Adrenal gland (tissue), 12 donors: ENCODE measurements around the gene GPAM. TPM values are rescaled to one million over a fixed set of nuclear protein-coding genes. Genes with fewer than 3 reads are reported as not detected.

Source experiments
- DNase-seq, 7 donors: peaks; one replicate each; pipeline ENCODE4 v3.0.0-alpha.2; 2019 to 2020
- H3K27ac ChIP-seq, 5 donors: fragments of 200-600 bp; sonication (generic) in 4 of 5; 1 replicate in 3 of 5; 2 replicates in 2 of 5; pipeline versions ENCODE4 v1.5.1 to v1.8.0; 2016 to 2020; ENCODE audit warnings: mild to moderate bottlenecking in 1 of 5
- H3K27me3 ChIP-seq: fragments of 200-600 bp; 2 replicates; pipeline ENCODE4 v1.8.0; 2021
- H3K36me3 ChIP-seq, 2 donors: fragments of 200-600 bp; replicated peaks in 1 of 2; 1 replicate in 1 of 2; 2 replicates in 1 of 2; pipeline versions ENCODE4 v1.5.1 to v1.8.0; 2018 to 2022
- H3K4me1 ChIP-seq, 2 donors: fragments of 200-600 bp; replicated peaks in 1 of 2; 1 replicate in 1 of 2; 2 replicates in 1 of 2; pipeline versions ENCODE4 v1.5.1 to v1.8.0; 2018 to 2021
- H3K4me3 ChIP-seq, 4 donors: fragments of 200-600 bp; sonication (generic) in 3 of 4; one replicate each; pipeline ENCODE4 v1.5.1; 2016 to 2018
- H3K9me3 ChIP-seq, 3 donors: fragments of 200-600 bp; sonication (generic) in 1 of 3; replicated peaks in 1 of 3; 1 replicate in 2 of 3; 2 replicates in 1 of 3; pipeline versions ENCODE4 v1.5.1 to v1.8.0; 2016 to 2021
- POLR2A ChIP-seq, 2 donors: fragments of 450-650 bp; IDR thresholded peaks; one replicate each; pipeline ENCODE4 v1.6.1; 2017; ENCODE audit warnings: antibody characterized with exemption in 2 of 2, mild to moderate bottlenecking in 2 of 2, moderate library complexity in 1 of 2
- WGBS, 4 donors: extraction: QIAGEN DNeasy Blood & Tissue Kit in 2 of 4; methylation state at CpG; one replicate each; pipeline versions ENCODE4 v1.1.5 to v1.1.7; 2013 to 2017; 5-methylcytosine and 5-hydroxymethylcytosine counted together
- intact Hi-C, 2 donors: fragments of 100-400 bp; cut with DNase I; formaldehyde crosslinking; loops; one replicate each; pipeline versions ENCODE4 v1.14.1 to v1.15.0; 2022 to 2023
- polyA plus RNA-seq, 3 donors: library from polyadenylated mRNA; stranded (reverse); fragments of 200-250 nt in 2 of 3; fragments of 350-450 nt in 1 of 3; fragmentation: Illumina TruSeq in 1 of 3; extraction: RNeasy Lipid Tissue Mini Kit (QIAGEN cat#74804) in 1 of 3; gene quantifications; one replicate each; pipeline ENCODE4 v1.2.3, GENCODE V29; 2013 to 2014
- total RNA-seq, 9 donors: library from RNA; depleted of rRNA in 4 of 9; stranded (reverse); fragments of >200 nt in 4 of 9; fragments of 120-200 nt in 1 of 9; fragmentation: NEBNext Ultra II Directional in 1 of 9; extraction: Animal tissue kit (Norgen Biotek cat#: 25700) in 1 of 9; gene quantifications; one replicate each; pipeline versions ENCODE4 v1.1.0 to v1.2.4, GENCODE V29; 2013 to 2023
- TF ChIP-seq, protein P1 (sequence below), 6 experiments: fragments of 450-650 bp in 4 of 6; fragments of 200-600 bp in 2 of 6; sonication (generic) in 1 of 6; IDR thresholded peaks; 1 replicate in 5 of 6; 2 replicates in 1 of 6; pipeline versions ENCODE4 v1.5.1 to v1.8.0; 2016 to 2021; ENCODE audit warnings: antibody characterized with exemption in 6 of 6, mild to moderate bottlenecking in 2 of 6, moderate library complexity in 1 of 6
- donor health status: healthy with polysubstance abuse.
- donor health status: Bipolar disorder and iron deficiency.
- donor health status: DM: yes; HTN: yes; CAD: no.
- donor health status: DM: no; HTN: no; CAD: no.
- donor health status: DM: no; HTN: no; CAD: no.
- donor health status: DM: yes; HTN: yes; CAD: no.

GPAM gene
- total and polyA plus RNA-seq, 12 donors, result 15.9 to 297 (median 104) TPM

GRCh38 chr10:112187527-112187926 lies 4.0 kb upstream of the GPAM start:
- H3K27ac ChIP-seq, result no peak overlapping the region
- H3K4me3 ChIP-seq, result no peak overlapping the region
- TF ChIP-seq, protein P1, sequence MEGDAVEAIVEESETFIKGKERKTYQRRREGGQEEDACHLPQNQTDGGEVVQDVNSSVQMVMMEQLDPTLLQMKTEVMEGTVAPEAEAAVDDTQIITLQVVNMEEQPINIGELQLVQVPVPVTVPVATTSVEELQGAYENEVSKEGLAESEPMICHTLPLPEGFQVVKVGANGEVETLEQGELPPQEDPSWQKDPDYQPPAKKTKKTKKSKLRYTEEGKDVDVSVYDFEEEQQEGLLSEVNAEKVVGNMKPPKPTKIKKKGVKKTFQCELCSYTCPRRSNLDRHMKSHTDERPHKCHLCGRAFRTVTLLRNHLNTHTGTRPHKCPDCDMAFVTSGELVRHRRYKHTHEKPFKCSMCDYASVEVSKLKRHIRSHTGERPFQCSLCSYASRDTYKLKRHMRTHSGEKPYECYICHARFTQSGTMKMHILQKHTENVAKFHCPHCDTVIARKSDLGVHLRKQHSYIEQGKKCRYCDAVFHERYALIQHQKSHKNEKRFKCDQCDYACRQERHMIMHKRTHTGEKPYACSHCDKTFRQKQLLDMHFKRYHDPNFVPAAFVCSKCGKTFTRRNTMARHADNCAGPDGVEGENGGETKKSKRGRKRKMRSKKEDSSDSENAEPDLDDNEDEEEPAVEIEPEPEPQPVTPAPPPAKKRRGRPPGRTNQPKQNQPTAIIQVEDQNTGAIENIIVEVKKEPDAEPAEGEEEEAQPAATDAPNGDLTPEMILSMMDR (IDR thresholded peaks at IDR 0.05), result no peak
- TF ChIP-seq POLR2A (IDR thresholded peaks at IDR 0.05), result no peak
- intact Hi-C loops, result no loop called here
- 64 to 81% (median 71%) methylated on average over 2 of the region's 2 CpGs for WGBS, 4 donors
- no peaks in the 10 kb centered on the region for H3K36me3 ChIP-seq
- H3K4me1 ChIP-seq, result peaks cover 16 to 20% of the 10 kb centered on the region in 2 donors
- no peak for DNase-seq
- H3K27me3 ChIP-seq, result no peaks in the 10 kb centered on the region
- no peaks in the 10 kb centered on the region for H3K9me3 ChIP-seq

DNA sequence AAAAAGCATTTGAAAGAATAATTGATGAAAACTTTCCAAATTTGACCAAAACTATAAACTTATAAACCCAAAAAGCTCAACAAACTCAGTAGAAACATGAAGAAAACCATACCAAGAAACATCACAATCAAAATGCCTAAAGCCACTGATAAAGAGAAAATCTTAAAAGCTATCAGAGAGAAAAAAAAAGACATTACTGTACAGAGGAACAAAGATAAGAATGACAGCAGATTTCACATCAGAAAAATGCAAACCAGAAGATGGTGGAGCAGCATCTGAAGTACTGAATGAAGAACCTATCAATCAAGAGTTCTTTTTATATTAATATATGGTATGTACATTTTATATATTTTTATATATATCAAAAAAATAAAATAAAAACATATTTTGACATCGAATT lies 2.4 kb upstream of the GPAM start:
- Histone ChIP-seq H3K27me3 (no peaks in the 10 kb centered on the region), H3K4me1 (peaks cover 16 to 25% of the 10 kb centered on the region in 2 donors), H3K36me3 (no peaks in the 10 kb centered on the region), H3K27ac (no peak overlapping the region), H3K9me3 (no peaks in the 10 kb centered on the region), H3K4me3 (no peak overlapping the region)
- TF ChIP-seq, protein P1 (IDR thresholded peaks at IDR 0.05), result no peak
- TF ChIP-seq POLR2A (IDR thresholded peaks at IDR 0.05), result no peak
- DNase-seq, result no peak
- intact Hi-C loops, result no loop called here
- 96 to 98% (median 96%) methylated on average over 1 of the region's 1 CpG for WGBS, 4 donors

- no peaks in the 10 kb centered on the region for H3K9me3 ChIP-seq
- H3K4me1 ChIP-seq, result peaks cover 16 to 25% of the 10 kb centered on the region in 2 donors
- WGBS, 4 donors, result 22 to 25% (median 24%) methylated on average over 2 of the region's 2 CpGs
- H3K4me3 ChIP-seq, result peak overlapping the region in 1 of 4 donors; percentile 67
- no peak for DNase-seq
- peaks cover 0 to 3% of the 10 kb centered on the region in 2 donors for H3K36me3 ChIP-seq
- peak overlapping the region in 4 of 5 donors; percentile 60 to 92 (median 84) for H3K27ac ChIP-seq
- H3K27me3 ChIP-seq, result no peaks in the 10 kb centered on the region
- intact Hi-C loops, result no loop called here
- TF ChIP-seq POLR2A (IDR thresholded peaks at IDR 0.05), result no peak
- TF ChIP-seq, protein P1 (IDR thresholded peaks at IDR 0.05), result no peak
These were observed 814 bp upstream of the GPAM start for GRCh38 chr10:112184379-112184778.

GRCh38 chr10:112184052-112184371 lies 447 bp upstream of the GPAM start:
- Histone ChIP-seq H3K9me3 (no peaks in the 10 kb centered on the region), H3K27me3 (no peaks in the 10 kb centered on the region), H3K4me3 (peak overlapping the region in 3 of 4 donors; percentile 30 to 67 (median 53)), H3K4me1 (peaks cover 16 to 25% of the 10 kb centered on the region in 2 donors), H3K27ac (peak overlapping the region; percentile 60 to 92 (median 79)), H3K36me3 (peaks cover 0 to 5% of the 10 kb centered on the region in 2 donors)
- TF ChIP-seq POLR2A (IDR thresholded peaks at IDR 0.05), result no peak
- TF ChIP-seq, protein P1 (IDR thresholded peaks at IDR 0.05), result no peak
- 7 to 14% (median 8%) methylated on average over 5 of the region's 5 CpGs for WGBS, 4 donors
- no peak for DNase-seq
- intact Hi-C loops, result no loop called here
